ENCODE results near the gene MAOA. TPM values are rescaled to one million over a fixed set of nuclear protein-coding genes. Genes with fewer than 3 reads are reported as not detected.

MAOA gene
- polyA plus RNA-seq, 2 of the 4 experiments (the other 2 are of a cell fraction): 0.34 to 5.6 TPM

- Histone ChIP-seq H3K27ac (no peak overlapping the region), H3K4me3 (no peak overlapping the region; the same call in 2 of the 3 replicates), H3K9me3 (no peaks in the 10 kb centered on the region), H3K4me2 (peak overlapping the region; percentile 58), H3K4me1 (peaks cover 6% of the 10 kb centered on the region; the same call in 1 of the 3 replicates)
- FAIRE-seq (peak; percentile 83), DNase-seq (ENCODE audit: low read depth in 1 of 2, low spot score in 1 of 2) (peak in 1 of 2 experiments; percentile 58), ATAC-seq (peak in 1 of 2 experiments; percentile 47; a peak in 2 of 6 replicates)
- POLR2A ChIA-PET: no interaction called here
- CTCF ChIA-PET: no interaction called here
- TF ChIP-seq MYC (IDR thresholded peaks at IDR 0.05; ENCODE audit: borderline replicate concordance, low read length) (no peak), HOXA7 (CRISPR knock-in tag; IDR thresholded peaks at IDR 0.05) (no peak)
Measured at GRCh38 chrX:43676971-43677572, 21.0 kb downstream of the MAOA start.

GRCh38 chrX:43677993-43678392, 21.9 kb downstream of the MAOA start:
- ChIA-PET CTCF (no interaction called here), POLR2A (no interaction called here)
- Histone ChIP-seq H3K4me1 (peaks cover 6% of the 10 kb centered on the region; the same call in 1 of the 3 replicates), H3K4me3 (no peak overlapping the region), H3K27ac (no peak overlapping the region), H3K4me2 (no peak overlapping the region), H3K9me3 (no peaks in the 10 kb centered on the region)
- no peak for ATAC-seq
- 73% methylated on average over 2 of the region's 2 CpGs for whole genome bisulfite sequencing (ENCODE audit: missing lambda C conversion rate)
- DNase-seq (ENCODE audit: low read depth in 1 of 2, low spot score in 1 of 2): no peak
- TF ChIP-seq CTCF (IDR thresholded peaks at IDR 0.05) (no peak), NPAS2 (CRISPR knock-in tag; IDR thresholded peaks at IDR 0.05; ENCODE audit: borderline replicate concordance) (no peak), ZFP36 (IDR thresholded peaks at IDR 0.05; ENCODE audit: borderline replicate concordance, partially characterized antibody) (no peak), FOSL2 (IDR thresholded peaks at IDR 0.05) (no peak), FOSL2 (CRISPR knock-in tag; IDR thresholded peaks at IDR 0.05) (no peak), FOXS1 (CRISPR knock-in tag; IDR thresholded peaks at IDR 0.05) (no peak), EHF (CRISPR knock-in tag; IDR thresholded peaks at IDR 0.05) (no peak), ATOH8 (CRISPR knock-in tag; IDR thresholded peaks at IDR 0.05; ENCODE audit: low read depth) (no peak), MAZ (IDR thresholded peaks at IDR 0.05; ENCODE audit: borderline replicate concordance, low read depth, low read length) (no peak), HEYL (CRISPR knock-in tag; IDR thresholded peaks at IDR 0.05) (no peak), POLR2A (IDR thresholded peaks at IDR 0.05; ENCODE audit: low read length) (no peak), ELK1 (IDR thresholded peaks at IDR 0.05; ENCODE audit: low read depth, low read length) (no peak), HOXB5 (CRISPR knock-in tag; IDR thresholded peaks at IDR 0.05) (no peak), MYC (IDR thresholded peaks at IDR 0.05; ENCODE audit: borderline replicate concordance, low read length) (no peak), RFX5 (IDR thresholded peaks at IDR 0.05) (no peak), NR3C1 (IDR thresholded peaks at IDR 0.05) (no peak)
- FAIRE-seq: no peak

- H3K4me3 ChIP-seq: no peak overlapping the region
- peaks cover 6% of the 10 kb centered on the region; the same call in 1 of the 3 replicates for H3K4me1 ChIP-seq
- WGBS (ENCODE audit: missing lambda C conversion rate): 48% methylated on average over 3 of the region's 3 CpGs
- FAIRE-seq: no peak
- no peak overlapping the region for H3K4me2 ChIP-seq
- H3K27ac ChIP-seq: no peak overlapping the region
- ChIA-PET CTCF (no interaction called here), POLR2A (no interaction called here)
- no peaks in the 10 kb centered on the region for H3K9me3 ChIP-seq
- no peak for DNase-seq (ENCODE audit: low read depth in 1 of 2, low spot score in 1 of 2)
- TF ChIP-seq EP300 (IDR thresholded peaks at IDR 0.05) (no peak), CBX8 (IDR thresholded peaks at IDR 0.05) (no peak), HMGXB4 (CRISPR knock-in tag; IDR thresholded peaks at IDR 0.05; ENCODE audit: borderline replicate concordance) (no peak), CBX2 (IDR thresholded peaks at IDR 0.05; ENCODE audit: borderline replicate concordance, low read depth) (no peak), NFE2L2 (conservative IDR thresholded peaks at IDR 0.05; ENCODE audit: low read length) (no peak), TFCP2L1 (CRISPR knock-in tag; IDR thresholded peaks at IDR 0.05) (no peak), SMC3 (IDR thresholded peaks at IDR 0.05) (no peak), FOSL2 (IDR thresholded peaks at IDR 0.05) (no peak), FOSL2 (CRISPR knock-in tag; IDR thresholded peaks at IDR 0.05) (no peak), EHF (CRISPR knock-in tag; IDR thresholded peaks at IDR 0.05) (no peak), E2F6 (IDR thresholded peaks at IDR 0.05; ENCODE audit: borderline replicate concordance, low read depth) (no peak), USF2 (IDR thresholded peaks at IDR 0.05) (no peak)
- no peak for ATAC-seq
Measured at GRCh38 chrX:43679058-43679457, 23.0 kb downstream of the MAOA start.

All from A549 (cell line).